Measurements from ENCODE around the gene LHFPL2.

LHFPL2 gene

DNA sequence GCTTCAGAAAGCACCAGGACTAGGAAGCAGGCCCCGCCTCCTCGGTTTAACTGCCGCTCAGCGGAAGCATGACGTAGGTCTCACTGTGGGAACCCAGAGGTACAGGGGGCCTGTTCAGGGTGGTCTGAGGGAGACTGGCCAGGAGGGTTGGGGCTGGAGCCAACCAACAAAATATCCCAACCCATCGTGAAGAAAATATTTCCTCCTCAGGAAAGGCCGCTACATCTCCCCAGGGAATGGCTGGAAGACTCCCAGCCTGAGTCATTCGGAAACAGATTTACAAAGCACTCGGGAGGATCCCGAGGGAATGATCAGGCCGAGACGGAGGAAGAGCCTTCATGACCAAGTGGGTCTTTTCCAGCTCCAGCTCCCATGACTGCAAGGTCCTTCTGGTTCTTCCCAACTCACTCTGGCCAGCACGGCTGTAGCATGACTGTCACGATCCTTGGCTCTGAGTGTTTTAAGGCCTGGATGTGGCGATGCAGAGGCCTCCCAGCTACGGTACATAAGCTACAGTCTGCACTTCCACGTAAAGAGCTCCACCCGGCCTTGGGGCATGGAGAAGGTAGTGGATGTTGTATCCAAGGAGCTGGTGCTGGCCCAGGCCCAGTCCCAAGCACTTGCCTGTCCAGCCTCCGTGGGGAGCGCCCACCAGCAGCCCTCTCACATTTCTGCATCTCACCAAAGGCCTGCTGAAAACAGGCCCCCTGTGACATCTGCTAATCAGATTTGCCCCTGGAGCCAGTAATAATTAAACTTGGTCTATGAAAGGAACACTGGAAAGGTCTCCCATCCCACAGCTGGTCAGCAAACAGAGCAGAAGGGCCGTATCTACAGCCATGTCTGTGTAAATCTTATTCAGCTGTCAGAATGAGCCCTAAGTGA lies 100.6 kb downstream of the LHFPL2 start:
- no peak for TF ChIP-seq CTCF (IDR thresholded peaks at IDR 0.05; ENCODE audit: low read depth, low read length)
- DNase-seq (ENCODE audit: extremely low read depth, low read depth) = peak; percentile 65

- DNase-seq (ENCODE audit: extremely low read depth, low read depth) = no peak
- no peak for TF ChIP-seq CTCF (IDR thresholded peaks at IDR 0.05; ENCODE audit: low read depth, low read length)
Measured at GRCh38 chr5:78547183-78547582, 101.4 kb downstream of the LHFPL2 start.

DNA sequence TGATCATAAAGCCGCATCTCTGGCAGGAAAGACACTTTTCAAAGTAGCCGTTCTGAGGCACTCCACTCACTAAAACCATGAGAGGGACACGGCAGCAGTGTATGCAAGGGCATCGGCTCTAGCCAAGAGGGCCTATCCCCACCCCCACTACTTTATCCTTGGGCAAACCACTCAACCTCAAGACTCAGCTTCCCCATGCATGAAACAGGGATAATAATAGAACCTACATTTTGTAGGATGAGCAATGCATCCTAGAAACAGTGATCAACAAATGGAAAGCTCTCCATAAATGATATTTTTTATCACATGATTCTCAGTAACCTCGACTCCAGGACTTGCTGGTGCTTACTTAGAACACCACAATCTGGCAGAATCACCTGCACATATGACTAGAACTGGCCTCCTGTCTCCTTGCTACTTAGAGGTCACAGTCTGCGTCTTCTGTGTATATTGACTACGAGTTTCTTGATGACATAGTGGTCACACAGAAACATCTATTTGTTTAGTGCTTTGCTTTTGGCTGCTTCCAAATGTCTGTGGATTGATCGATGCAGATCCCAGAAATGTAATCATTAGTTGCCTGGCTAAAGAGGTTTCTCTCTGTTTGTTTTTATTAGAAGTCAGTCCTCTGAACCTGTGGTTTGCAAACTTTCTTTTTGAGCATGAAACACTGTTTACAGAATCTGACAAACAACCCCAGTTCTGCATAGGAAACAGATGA lies 102.1 kb downstream of the LHFPL2 start:
- TF ChIP-seq CTCF (IDR thresholded peaks at IDR 0.05; ENCODE audit: low read depth, low read length) = no peak
- DNase-seq (ENCODE audit: extremely low read depth, low read depth) = no peak

DNA sequence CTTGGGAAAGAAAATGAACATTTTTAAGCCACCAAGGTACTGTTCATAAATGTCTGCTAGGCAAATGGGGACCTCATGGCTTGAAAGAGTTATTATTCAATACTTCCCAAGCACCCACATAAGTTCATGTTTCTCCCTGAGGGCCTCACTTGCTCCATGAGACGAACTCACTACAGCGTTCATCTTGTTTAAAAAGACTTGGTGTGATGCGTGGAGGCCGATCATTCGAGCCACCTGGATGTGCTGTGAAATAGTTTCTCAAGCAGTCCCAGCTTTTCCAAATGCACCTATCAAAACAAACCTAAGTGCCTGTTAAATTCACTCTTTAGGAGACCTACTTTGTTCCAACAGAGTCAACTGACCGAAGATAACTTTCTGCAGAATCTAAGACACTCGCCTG lies 103.2 kb downstream of the LHFPL2 start:
- no peak for TF ChIP-seq CTCF (IDR thresholded peaks at IDR 0.05; ENCODE audit: low read depth, low read length)
- DNase-seq (ENCODE audit: extremely low read depth, low read depth) = no peak

DNA sequence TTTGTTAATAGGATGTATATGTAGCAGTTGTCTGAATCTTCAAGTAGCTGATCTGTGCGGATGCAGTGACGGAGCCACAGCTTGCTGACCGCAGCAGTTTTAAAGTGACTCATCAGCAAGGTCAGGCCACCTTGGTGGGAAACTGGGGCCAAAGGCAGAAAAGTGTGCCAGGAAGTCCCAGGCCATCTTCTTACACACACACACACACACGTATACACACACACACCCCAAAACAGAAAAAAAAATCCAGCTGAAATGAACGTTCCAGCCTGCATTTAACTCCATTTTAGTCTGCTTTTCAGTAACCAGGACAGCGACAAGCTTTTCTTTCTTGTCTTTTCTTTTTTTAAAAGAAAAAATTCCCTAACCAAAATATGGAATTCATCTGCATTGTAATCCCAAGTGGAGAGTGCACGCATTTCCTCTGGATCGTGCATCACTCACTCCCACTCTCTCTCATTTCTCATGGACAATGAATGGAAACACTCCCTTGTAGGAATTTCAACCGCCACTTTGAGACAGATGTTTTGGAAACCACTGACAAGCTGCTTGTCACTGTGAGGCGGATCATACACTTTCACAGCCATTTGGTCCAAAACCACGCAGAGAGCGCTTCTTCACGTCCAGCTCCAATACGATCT lies 103.9 kb downstream of the LHFPL2 start:
- TF ChIP-seq CTCF (IDR thresholded peaks at IDR 0.05; ENCODE audit: low read depth, low read length) = no peak
- no peak for DNase-seq (ENCODE audit: extremely low read depth, low read depth)

- DNase-seq (ENCODE audit: extremely low read depth, low read depth) = no peak
- no peak for TF ChIP-seq CTCF (IDR thresholded peaks at IDR 0.05; ENCODE audit: low read depth, low read length)
Measured at GRCh38 chr5:78543916-78544315, 104.7 kb downstream of the LHFPL2 start.

- TF ChIP-seq CTCF (IDR thresholded peaks at IDR 0.05; ENCODE audit: low read depth, low read length) = no peak
- no peak for DNase-seq (ENCODE audit: extremely low read depth, low read depth)
Measured at GRCh38 chr5:78543292-78543691, 105.3 kb downstream of the LHFPL2 start.
